Mammary epithelial cell (primary cell): ENCODE data around the gene SPARCL1.

ENCODE experiments used
- EZH2 ChIP-seq: IDR thresholded peaks from 2 replicates; pipeline ENCODE4 v1.6.1; 2012; ENCODE audit warnings: low read length, inconsistent platforms, borderline replicate concordance
- TF ChIP-seq, protein P1 (sequence below), 2 donors: IDR thresholded peaks in 1 of 2; conservative IDR thresholded peaks in 1 of 2; 2 replicates each; pipeline ENCODE4 v1.5.1; 2011 to 2012; ENCODE audit warnings: inconsistent platforms in 2 of 2, low read length in 2 of 2, mild to moderate bottlenecking in 2 of 2, control low read depth in 1 of 2, low read depth in 1 of 2; ENCODE audit not compliant: insufficient read depth in 1 of 2; ENCODE audit errors: extremely low read depth in 1 of 2

DNA sequence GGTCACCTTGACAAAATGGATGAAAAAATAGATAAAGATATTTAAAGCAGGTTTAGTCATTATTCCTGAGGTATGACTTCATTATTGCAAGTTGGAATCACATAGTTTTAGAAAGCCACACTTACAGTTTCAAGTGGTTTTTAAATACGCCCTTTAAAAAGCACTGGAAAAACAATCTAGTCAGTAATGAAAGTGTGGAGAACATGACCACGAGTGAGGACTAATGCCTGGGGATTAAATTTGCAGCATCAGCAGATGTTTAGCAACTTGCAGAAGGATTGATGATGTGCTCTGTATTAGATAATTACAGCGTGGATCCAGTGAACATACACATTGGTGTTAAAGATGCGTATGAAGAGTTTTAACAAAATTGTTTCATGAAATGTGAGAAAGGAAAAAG lies 5.9 kb downstream of the SPARCL1 start:
- no peak for TF ChIP-seq EZH2
- TF ChIP-seq, protein P1, sequence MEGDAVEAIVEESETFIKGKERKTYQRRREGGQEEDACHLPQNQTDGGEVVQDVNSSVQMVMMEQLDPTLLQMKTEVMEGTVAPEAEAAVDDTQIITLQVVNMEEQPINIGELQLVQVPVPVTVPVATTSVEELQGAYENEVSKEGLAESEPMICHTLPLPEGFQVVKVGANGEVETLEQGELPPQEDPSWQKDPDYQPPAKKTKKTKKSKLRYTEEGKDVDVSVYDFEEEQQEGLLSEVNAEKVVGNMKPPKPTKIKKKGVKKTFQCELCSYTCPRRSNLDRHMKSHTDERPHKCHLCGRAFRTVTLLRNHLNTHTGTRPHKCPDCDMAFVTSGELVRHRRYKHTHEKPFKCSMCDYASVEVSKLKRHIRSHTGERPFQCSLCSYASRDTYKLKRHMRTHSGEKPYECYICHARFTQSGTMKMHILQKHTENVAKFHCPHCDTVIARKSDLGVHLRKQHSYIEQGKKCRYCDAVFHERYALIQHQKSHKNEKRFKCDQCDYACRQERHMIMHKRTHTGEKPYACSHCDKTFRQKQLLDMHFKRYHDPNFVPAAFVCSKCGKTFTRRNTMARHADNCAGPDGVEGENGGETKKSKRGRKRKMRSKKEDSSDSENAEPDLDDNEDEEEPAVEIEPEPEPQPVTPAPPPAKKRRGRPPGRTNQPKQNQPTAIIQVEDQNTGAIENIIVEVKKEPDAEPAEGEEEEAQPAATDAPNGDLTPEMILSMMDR (conservative IDR thresholded peaks at IDR 0.05 in 1 of 2, IDR thresholded peaks at IDR 0.05 in 1 of 2; ENCODE audit: extremely low read depth in 1 of 2, insufficient read depth in 1 of 2, low read depth in 1 of 2, low read length in 2 of 2), result no peak
